WTC11 (cell line): Measurements from ENCODE around the gene ASTN2. TPM values are rescaled to one million over a fixed set of nuclear protein-coding genes. Genes with fewer than 3 reads are reported as not detected.

Experiments used
- ATAC-seq: fragments of 200-7000 bp; cut with Tn5 transposase; 2 replicates; pipeline ENCODE4 v1.10.0; 2021; ENCODE audit warnings: mild to moderate bottlenecking, moderate library complexity
- CTCF ChIA-PET: fragments of 300-600 bp; sonication (Branson Sonifier 250); formaldehyde crosslinking; loops from one replicate; lab custom pipeline; 2021; ENCODE audit warnings: antibody characterized with exemption; lab: Charles Lee
- POLR2A ChIA-PET: fragments of 350-600 bp; sonication (Branson Sonifier 250); formaldehyde crosslinking; loops from one replicate; lab custom pipeline; 2021; ENCODE audit warnings: antibody characterized with exemption; lab: Charles Lee
- DNase-seq: peaks from one replicate; pipeline ENCODE4 v3.0.0; 2021; ENCODE audit warnings: low spot score
- H3K27ac Mint-ChIP-seq: 2 replicates; pipeline ENCODE4 v1.8.0; 2021; ENCODE audit warnings: mixed read lengths
- H3K27me3 Mint-ChIP-seq: 2 replicates; pipeline ENCODE4 v1.8.0; 2021; ENCODE audit warnings: low read depth, mild to moderate bottlenecking, moderate library complexity, mixed read lengths
- H3K36me3 Mint-ChIP-seq: 2 replicates; pipeline ENCODE4 v1.8.0; 2021; ENCODE audit warnings: mixed read lengths
- H3K4me1 Mint-ChIP-seq: 2 replicates; pipeline ENCODE4 v1.8.0; 2022; ENCODE audit warnings: mixed read lengths
- H3K4me3 Mint-ChIP-seq: 2 replicates; pipeline ENCODE4 v1.8.0; 2021; ENCODE audit warnings: mild to moderate bottlenecking, moderate library complexity, mixed read lengths
- H3K9me3 Mint-ChIP-seq: 2 replicates; pipeline ENCODE4 v1.8.0; 2021; ENCODE audit warnings: mixed read lengths
- AFF4 ChIP-seq: sonication (generic); formaldehyde crosslinking; IDR thresholded peaks from 2 replicates; pipeline ENCODE4 v1.8.1; 2023; ENCODE audit warnings: mild to moderate bottlenecking, missing genetic modification reagents, borderline replicate concordance
- ARID4B ChIP-seq: sonication (generic); formaldehyde crosslinking; IDR thresholded peaks from 2 replicates; pipeline ENCODE4 v1.8.0; 2023; ENCODE audit warnings: missing genetic modification reagents, mild to moderate bottlenecking, borderline replicate concordance
- ATF6 ChIP-seq: sonication (generic); formaldehyde crosslinking; IDR thresholded peaks from 2 replicates; pipeline ENCODE4 v1.8.1; 2023; ENCODE audit warnings: mild to moderate bottlenecking, missing genetic modification reagents
- CBFB ChIP-seq: sonication (generic); formaldehyde crosslinking; IDR thresholded peaks from 2 replicates; pipeline ENCODE4 v1.8.1; 2022; ENCODE audit warnings: mild to moderate bottlenecking, low read depth, missing genetic modification reagents
- E2F1 ChIP-seq: sonication (generic); formaldehyde crosslinking; IDR thresholded peaks from 2 replicates; pipeline ENCODE4 v1.8.0; 2022; ENCODE audit warnings: mild to moderate bottlenecking, missing genetic modification reagents
- FOXJ3 ChIP-seq: sonication (generic); formaldehyde crosslinking; IDR thresholded peaks from 2 replicates; pipeline ENCODE4 v1.9.0; 2021; ENCODE audit warnings: missing genetic modification reagents, mild to moderate bottlenecking, borderline replicate concordance
- FOXK1 ChIP-seq: sonication (generic); formaldehyde crosslinking; IDR thresholded peaks from 2 replicates; pipeline ENCODE4 v1.8.0; 2022; ENCODE audit warnings: mild to moderate bottlenecking, moderate library complexity, missing genetic modification reagents
- HMGXB4 ChIP-seq: sonication (generic); formaldehyde crosslinking; IDR thresholded peaks from 2 replicates; pipeline ENCODE4 v1.8.1; 2023; ENCODE audit warnings: mild to moderate bottlenecking, moderate library complexity, missing genetic modification reagents
- NR2C2 ChIP-seq: sonication (generic); formaldehyde crosslinking; IDR thresholded peaks from 2 replicates; pipeline ENCODE4 v1.8.0; 2022; ENCODE audit warnings: mild to moderate bottlenecking, missing genetic modification reagents
- PRRX2 ChIP-seq: fragments of 250-450 bp; sonication (Bioruptor Pico); IDR thresholded peaks from 2 replicates; pipeline ENCODE4 v1.8.0; 2021; ENCODE audit warnings: mild to moderate bottlenecking
- RORB ChIP-seq: fragments of 250-450 bp; sonication (Bioruptor Pico); IDR thresholded peaks from 2 replicates; pipeline ENCODE4 v1.9.0; 2021; ENCODE audit warnings: mild to moderate bottlenecking
- ZMAT4 ChIP-seq: fragments of 250-450 bp; sonication (Bioruptor Pico); IDR thresholded peaks from 2 replicates; pipeline ENCODE4 v1.9.0; 2021; ENCODE audit warnings: mild to moderate bottlenecking
- ZNF121 ChIP-seq: sonication (generic); formaldehyde crosslinking; IDR thresholded peaks from 2 replicates; pipeline ENCODE4 v1.8.0; 2023; ENCODE audit warnings: missing genetic modification reagents
- ZNF138 ChIP-seq: sonication (generic); formaldehyde crosslinking; conservative IDR thresholded peaks from 2 replicates; pipeline ENCODE4 v1.8.1; 2022; ENCODE audit warnings: mild to moderate bottlenecking, moderate library complexity, missing genetic modification reagents
- ZNF232 ChIP-seq: sonication (generic); formaldehyde crosslinking; IDR thresholded peaks from 2 replicates; pipeline ENCODE4 v1.8.0; 2022; ENCODE audit warnings: mild to moderate bottlenecking, missing genetic modification reagents
- ZNF263 ChIP-seq: sonication (generic); formaldehyde crosslinking; IDR thresholded peaks from 2 replicates; pipeline ENCODE4 v1.8.1; 2022; ENCODE audit warnings: low read depth, mild to moderate bottlenecking, moderate library complexity, missing genetic modification reagents
- ZNF281 ChIP-seq: sonication (generic); formaldehyde crosslinking; IDR thresholded peaks from 2 replicates; pipeline ENCODE4 v1.8.0; 2023; ENCODE audit warnings: mild to moderate bottlenecking, missing genetic modification reagents
- total RNA-seq: library from RNA; stranded (reverse); gene quantifications from 3 replicates; pipeline ENCODE4 v1.2.3, GENCODE V29; 2021

ASTN2 gene
- total RNA-seq, 1 experiment from 2014 or later, result 16.2 TPM

- H3K36me3 Mint-ChIP-seq, result no peaks in the 10 kb centered on the region
- DNase-seq (no peak), ATAC-seq (no peak)
- H3K4me3 Mint-ChIP-seq, result no peak overlapping the region
- POLR2A ChIA-PET, result interaction anchor here (0.6 kb wide), 1 partner anchor 69 kb away, joined by 4 read pairs; no protein-coding TSS in a partner anchor
- CTCF ChIA-PET, result interaction anchor here (1.3 to 1.8 kb wide), 2 partner anchors 16 to 140 kb away, joined by 5 to 6 read pairs; no protein-coding TSS in a partner anchor
- peaks cover 23% of the 10 kb centered on the region for H3K4me1 Mint-ChIP-seq
- no peak overlapping the region for H3K27ac Mint-ChIP-seq
- H3K27me3 Mint-ChIP-seq, result no peaks in the 10 kb centered on the region
- TF ChIP-seq FOXK1 (no peak), E2F1 (no peak), PRRX2 (no peak), HMGXB4 (CRISPR knock-in tag) (no peak), ZNF138 (no peak), NR2C2 (no peak), ZMAT4 (CRISPR knock-in tag) (no peak), RORB (CRISPR knock-in tag) (no peak), AFF4 (no peak), ZNF232 (CRISPR knock-in tag) (no peak), ATF6 (CRISPR knock-in tag) (no peak), ZNF281 (no peak), FOXJ3 (CRISPR knock-in tag) (no peak)
- H3K9me3 Mint-ChIP-seq, result peaks cover 10% of the 10 kb centered on the region
These were observed 693.4 kb downstream of the ASTN2 start for GRCh38 chr9:116721411-116721810.

GRCh38 chr9:116720111-116720510, 694.7 kb downstream of the ASTN2 start:
- POLR2A ChIA-PET, result no interaction called here
- no peaks in the 10 kb centered on the region for H3K27me3 Mint-ChIP-seq
- no peak overlapping the region for H3K4me3 Mint-ChIP-seq
- CTCF ChIA-PET, result no interaction called here
- peaks cover 10% of the 10 kb centered on the region for H3K9me3 Mint-ChIP-seq
- peaks cover 32% of the 10 kb centered on the region for H3K4me1 Mint-ChIP-seq
- no peak for DNase-seq
- no peak overlapping the region for H3K27ac Mint-ChIP-seq
- H3K36me3 Mint-ChIP-seq, result no peaks in the 10 kb centered on the region
- ATAC-seq, result peak; percentile 58
- no peak for TF ChIP-seq ZNF232 (CRISPR knock-in tag)
- no peak for TF ChIP-seq CBFB (CRISPR knock-in tag)
- TF ChIP-seq ATF6 (CRISPR knock-in tag), result no peak
- no peak for TF ChIP-seq ZNF263 (CRISPR knock-in tag)
- no peak for TF ChIP-seq ZNF121 (CRISPR knock-in tag)
- no peak for TF ChIP-seq ARID4B
